ENCODE data around the gene KASH5.

The KASH5 gene

GRCh38 chr19:49422407-49423070 is 34.5 kb downstream of the KASH5 start:
- no peak overlapping the region for H3K4me3 ChIP-seq (ENCODE audit: low read length, poor library complexity, severe bottlenecking)
- peak overlapping the region; percentile 68 for H3K4me2 ChIP-seq (ENCODE audit: low read depth, low read length, poor library complexity, severe bottlenecking)
- H3K79me2 ChIP-seq (ENCODE audit: insufficient read depth, low read length): no peaks in the 10 kb centered on the region
- no peak overlapping the region for H2AFZ ChIP-seq (ENCODE audit: low read length)
- H4K20me1 ChIP-seq (ENCODE audit: insufficient read depth, low read length, poor library complexity, severe bottlenecking): no peaks in the 10 kb centered on the region
- no peaks in the 10 kb centered on the region for H3F3A ChIP-seq (ENCODE audit: low read depth)
- H3K4me1 ChIP-seq (ENCODE audit: insufficient read depth, low read length, poor library complexity, severe bottlenecking): peaks cover 42% of the 10 kb centered on the region
- no peaks in the 10 kb centered on the region for H3K27me3 ChIP-seq (ENCODE audit: insufficient read depth, low read length, poor library complexity, severe bottlenecking)
- H3K9ac ChIP-seq (ENCODE audit: low read depth, low read length, poor library complexity, severe bottlenecking): no peak overlapping the region
- H3K9me3 ChIP-seq (ENCODE audit: insufficient read depth, low read depth, low read length): no peaks in the 10 kb centered on the region
- H3K36me3 ChIP-seq (ENCODE audit: insufficient read depth, low read length): no peaks in the 10 kb centered on the region
- no peak for TF ChIP-seq CTCF (conservative IDR thresholded peaks at IDR 0.05; ENCODE audit: low read length)
- no peak for TF ChIP-seq EZH2phosphoT487 (IDR thresholded peaks at IDR 0.05; ENCODE audit: borderline replicate concordance)
- H3K9me2 ChIP-seq (replicated peaks; ENCODE audit: low read depth, low read length): no peaks in the 10 kb centered on the region

- peaks cover 37% of the 10 kb centered on the region for H3K4me1 ChIP-seq (ENCODE audit: insufficient read depth, low read length, poor library complexity, severe bottlenecking)
- H3K9me3 ChIP-seq (ENCODE audit: insufficient read depth, low read depth, low read length): no peaks in the 10 kb centered on the region
- no peaks in the 10 kb centered on the region for H3K9me2 ChIP-seq (replicated peaks; ENCODE audit: low read depth, low read length)
- peak within 1 kb of the TSS; percentile 50 for H3K4me3 ChIP-seq (ENCODE audit: low read length, poor library complexity, severe bottlenecking)
- peak within 1 kb of the TSS; percentile 68 for H3K4me2 ChIP-seq (ENCODE audit: low read depth, low read length, poor library complexity, severe bottlenecking)
- H3F3A ChIP-seq (ENCODE audit: low read depth): no peaks in the 10 kb centered on the region
- no peak for TF ChIP-seq EZH2phosphoT487 (IDR thresholded peaks at IDR 0.05; ENCODE audit: borderline replicate concordance)
- no peak for TF ChIP-seq CTCF (conservative IDR thresholded peaks at IDR 0.05; ENCODE audit: low read length)
- peak within 1 kb of the TSS; percentile 40 for H2AFZ ChIP-seq (ENCODE audit: low read length)
- no peaks in the 10 kb centered on the region for H3K27me3 ChIP-seq (ENCODE audit: insufficient read depth, low read length, poor library complexity, severe bottlenecking)
- peak within 1 kb of the TSS; percentile 50 for H3K9ac ChIP-seq (ENCODE audit: low read depth, low read length, poor library complexity, severe bottlenecking)
- no peaks in the 10 kb centered on the region for H3K79me2 ChIP-seq (ENCODE audit: insufficient read depth, low read length)
- H4K20me1 ChIP-seq (ENCODE audit: insufficient read depth, low read length, poor library complexity, severe bottlenecking): no peaks in the 10 kb centered on the region
- H3K36me3 ChIP-seq (ENCODE audit: insufficient read depth, low read length): no peaks in the 10 kb centered on the region
Observed at GRCh38 chr19:49423071-49423984, 35.3 kb downstream of the KASH5 start, which contains the start of gene PTH2. PTH2 (minus strand) TSS chr19:49423441; CDS start chr19:49423339, 102 bp downstream.

GRCh38 chr19:49423985-49424303 is 35.9 kb downstream of the KASH5 start:
- Histone ChIP-seq H3K9me3 (ENCODE audit: insufficient read depth, low read depth, low read length) (no peaks in the 10 kb centered on the region), H3K9me2 (replicated peaks; ENCODE audit: low read depth, low read length) (no peaks in the 10 kb centered on the region), H3K4me3 (ENCODE audit: low read length, poor library complexity, severe bottlenecking) (peak overlapping the region; percentile 50), H3K27me3 (ENCODE audit: insufficient read depth, low read length, poor library complexity, severe bottlenecking) (no peaks in the 10 kb centered on the region), H3K9ac (ENCODE audit: low read depth, low read length, poor library complexity, severe bottlenecking) (peak overlapping the region; percentile 50), H3K4me2 (ENCODE audit: low read depth, low read length, poor library complexity, severe bottlenecking) (peak overlapping the region; percentile 68), H3K79me2 (ENCODE audit: insufficient read depth, low read length) (no peaks in the 10 kb centered on the region), H4K20me1 (ENCODE audit: insufficient read depth, low read length, poor library complexity, severe bottlenecking) (no peaks in the 10 kb centered on the region), H3K4me1 (ENCODE audit: insufficient read depth, low read length, poor library complexity, severe bottlenecking) (peaks cover 37% of the 10 kb centered on the region), H2AFZ (ENCODE audit: low read length) (peak overlapping the region; percentile 40), H3F3A (ENCODE audit: low read depth) (no peaks in the 10 kb centered on the region), H3K36me3 (ENCODE audit: insufficient read depth, low read length) (no peaks in the 10 kb centered on the region)
- TF ChIP-seq CTCF (conservative IDR thresholded peaks at IDR 0.05; ENCODE audit: low read length): no peak
- TF ChIP-seq EZH2phosphoT487 (IDR thresholded peaks at IDR 0.05; ENCODE audit: borderline replicate concordance): no peak

Data from Loucy (cell line).